Measurements from ENCODE around the gene NPC2. TPM values are rescaled to one million over a fixed set of nuclear protein-coding genes. Genes with fewer than 3 reads are reported as not detected.

Gene NPC2
- total and polyA plus RNA-seq, 9 of the 15 experiments (the other 6 are each of a cell fraction or from before 2014, with no cell fraction given) = 16.6 to 74.1 (median 32.6) TPM

GRCh38 chr14:74515891-74516412 is 22.8 kb upstream of the NPC2 start (continued):
- TF ChIP-seq SREBF1 (IDR thresholded peaks at IDR 0.05; ENCODE audit: borderline replicate concordance, low read depth, low read length) (no peak), GTF2A2 (tag; IDR thresholded peaks at IDR 0.05) (no peak), ZBTB12 (CRISPR knock-in tag; IDR thresholded peaks at IDR 0.05) (no peak), ZFPM2 (CRISPR knock-in tag; IDR thresholded peaks at IDR 0.05) (no peak), EGR1 (conservative IDR thresholded peaks at IDR 0.05) (no peak)

GRCh38 chr14:74514471-74514941 is 21.4 kb upstream of the NPC2 start:
- WGBS (ENCODE audit: insufficient coverage, low coverage, missing lambda C conversion rate) = 4% methylated on average over 11 of the region's 13 CpGs
- no peaks in the 10 kb centered on the region for H3K36me3 ChIP-seq (ENCODE audit: control insufficient read depth, insufficient read depth, low read length)
- no TSS peak for BruUV-seq (replicated peaks)
- no peaks in the 10 kb centered on the region for H3K9me1 ChIP-seq (ENCODE audit: control insufficient read depth, insufficient read depth, low read length)
- no peaks in the 10 kb centered on the region for H3K79me2 ChIP-seq (ENCODE audit: control insufficient read depth, insufficient read depth, low read length)
- no peak overlapping the region for H3K27ac ChIP-seq (ENCODE audit: extremely low read depth, low read depth, low read length)
- no peak overlapping the region for H3K9ac ChIP-seq (ENCODE audit: insufficient read depth in 1 of 2, low read depth in 2 of 2, low read length in 2 of 2)
- TF ChIP-seq ZNF512 (tag; IDR thresholded peaks at IDR 0.05) (no peak), MEIS2 (IDR thresholded peaks at IDR 0.05; ENCODE audit: partially characterized antibody) (no peak), NR2F6 (CRISPR knock-in tag; IDR thresholded peaks at IDR 0.05) (no peak), SMAD2 (IDR thresholded peaks at IDR 0.05; ENCODE audit: low read depth, low read length) (no peak), GABPB2 (CRISPR knock-in tag; conservative IDR thresholded peaks at IDR 0.05) (no peak)
- H4K20me1 ChIP-seq (replicated peaks; ENCODE audit: control insufficient read depth, insufficient read depth, low read length) = no peaks in the 10 kb centered on the region
- intact Hi-C loops (cut with micrococcal nuclease) (no loop called here), in situ Hi-C loops (cut with MboI) (no loop called here)
- CTCF ChIA-PET (ENCODE audit: low intra/inter-chr PET ratio) = no interaction called here
- no peak overlapping the region for H2AFZ ChIP-seq (ENCODE audit: low read depth, low read length)
- peaks cover 6 to 69% of the 10 kb centered on the region in 2 experiments; a peak in 3 of 5 replicates for H3K27me3 ChIP-seq (ENCODE audit: control insufficient read depth in 2 of 2, insufficient read depth in 2 of 2, low read length in 2 of 2)
- H3K4me3 ChIP-seq = no peak overlapping the region
- POLR2A ChIA-PET = no interaction called here
- no peak for DNase-seq (ENCODE audit: extremely low read depth in 1 of 4, low spot score in 3 of 4)
- FAIRE-seq = no peak
- H3K4me2 ChIP-seq (ENCODE audit: insufficient read depth, low read length) = no peak overlapping the region
- no peak for ATAC-seq
- H3K9me3 ChIP-seq (replicated peaks; ENCODE audit: control insufficient read depth, insufficient read depth, low read depth, low read length) = no peaks in the 10 kb centered on the region
- H3K4me1 ChIP-seq (replicated peaks in 1 of 2; ENCODE audit: control insufficient read depth in 2 of 2, insufficient read depth in 2 of 2, low read length in 2 of 2) = peaks cover 3 to 5% of the 10 kb centered on the region in 2 experiments; a peak in 3 of 5 replicates

Data from K562 (cell line).